ENCODE data around the gene VIPR1.

- TF ChIP-seq CTCF (IDR thresholded peaks at IDR 0.05) (no peak), POLR2AphosphoS5 (IDR thresholded peaks at IDR 0.05) (no peak), POLR2A (IDR thresholded peaks at IDR 0.05) (no peak)
Measured at GRCh38 chr3:42501321-42501680, 1.1 kb upstream of the VIPR1 start.

All from sigmoid colon (tissue), 4 donors.